ENCODE measurements around the gene IL17RB.
A peak's percentile ranks its signal among the peaks of the same experiment; 100 is the strongest.

Gene IL17RB

DNA sequence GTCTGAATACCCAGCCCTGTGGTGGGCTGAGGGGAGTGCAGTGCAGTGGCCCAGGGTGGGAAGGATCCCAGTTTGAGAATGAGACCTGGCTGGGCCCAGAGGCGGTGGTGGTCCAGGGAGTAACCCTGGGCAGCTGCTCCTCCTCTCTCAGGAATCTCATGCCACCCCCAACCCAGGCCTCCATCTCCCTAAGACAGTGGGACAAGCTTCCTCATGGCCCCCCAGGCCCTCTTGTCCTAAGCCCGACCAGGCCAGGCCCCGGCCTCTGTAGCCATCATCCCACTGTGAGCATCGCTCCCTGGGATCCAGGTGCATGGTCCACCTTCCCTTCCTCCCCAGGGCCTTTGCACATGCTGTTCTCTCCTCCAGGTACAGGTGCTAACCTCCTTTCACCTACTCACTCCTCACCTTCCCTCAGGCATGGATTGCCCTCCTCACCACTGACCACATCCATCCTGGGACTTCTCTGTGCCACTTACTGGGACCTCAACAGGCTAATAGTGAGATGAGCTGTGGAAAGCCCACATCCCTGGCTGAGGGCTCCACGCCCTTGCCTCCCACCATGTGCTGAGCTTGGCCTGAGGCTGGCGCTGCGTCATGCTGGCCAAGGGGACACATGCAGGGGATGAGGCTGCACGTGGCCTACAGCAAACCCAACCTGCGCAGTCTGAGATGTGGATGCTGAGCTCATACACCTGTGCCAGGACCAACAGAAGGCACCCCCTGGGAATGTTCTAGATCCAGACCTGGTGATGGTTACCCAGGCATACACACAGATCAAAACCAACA, 10.1 kb upstream of the IL17RB start:
- no peaks in the 10 kb centered on the region for H3K9me3 ChIP-seq (ENCODE audit: control insufficient read depth in 1 of 2, low read length in 2 of 2)
- no peak overlapping the region for H3K27ac ChIP-seq (ENCODE audit: low read length)
- no peak overlapping the region for H3K4me3 ChIP-seq (ENCODE audit: low read depth in 1 of 2, low read length in 2 of 2)
- no peaks in the 10 kb centered on the region for H3K4me1 ChIP-seq (ENCODE audit: control insufficient read depth in 1 of 2, insufficient read depth in 2 of 2, low read length in 2 of 2)
- no peaks in the 10 kb centered on the region for H3K27me3 ChIP-seq (ENCODE audit: low read depth, low read length)
- no peaks in the 10 kb centered on the region for H3K36me3 ChIP-seq (ENCODE audit: control insufficient read depth in 1 of 2, insufficient read depth in 2 of 2, low read length in 2 of 2)

DNA sequence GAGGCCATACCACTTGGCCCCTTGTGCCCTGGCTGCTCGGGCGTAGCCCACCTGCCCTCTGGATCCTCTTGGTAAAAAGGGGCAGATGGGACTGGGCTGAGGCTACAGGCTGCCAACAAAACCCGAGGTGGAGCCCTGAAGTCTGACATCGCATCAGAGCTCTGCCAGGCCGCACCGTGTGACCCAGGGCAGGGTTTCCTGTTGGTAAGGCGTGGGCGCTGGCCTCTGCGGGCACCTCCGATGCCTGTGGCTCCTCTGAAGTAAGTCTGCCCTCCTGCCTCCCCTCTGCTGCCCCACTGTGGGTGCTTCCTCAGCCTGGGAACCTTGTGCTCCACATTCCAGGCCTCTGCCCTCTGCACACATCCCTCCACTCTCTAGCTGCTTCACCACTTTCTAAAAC, 9.0 kb upstream of the IL17RB start:
- H3K27me3 ChIP-seq (ENCODE audit: low read depth, low read length) = no peaks in the 10 kb centered on the region
- no peak overlapping the region for H3K4me3 ChIP-seq (ENCODE audit: low read depth in 1 of 2, low read length in 2 of 2)
- H3K36me3 ChIP-seq (ENCODE audit: control insufficient read depth in 1 of 2, insufficient read depth in 2 of 2, low read length in 2 of 2) = no peaks in the 10 kb centered on the region
- H3K9me3 ChIP-seq (ENCODE audit: control insufficient read depth in 1 of 2, low read length in 2 of 2) = no peaks in the 10 kb centered on the region
- no peaks in the 10 kb centered on the region for H3K4me1 ChIP-seq (ENCODE audit: control insufficient read depth in 1 of 2, insufficient read depth in 2 of 2, low read length in 2 of 2)
- no peak overlapping the region for H3K27ac ChIP-seq (ENCODE audit: low read length)

DNA sequence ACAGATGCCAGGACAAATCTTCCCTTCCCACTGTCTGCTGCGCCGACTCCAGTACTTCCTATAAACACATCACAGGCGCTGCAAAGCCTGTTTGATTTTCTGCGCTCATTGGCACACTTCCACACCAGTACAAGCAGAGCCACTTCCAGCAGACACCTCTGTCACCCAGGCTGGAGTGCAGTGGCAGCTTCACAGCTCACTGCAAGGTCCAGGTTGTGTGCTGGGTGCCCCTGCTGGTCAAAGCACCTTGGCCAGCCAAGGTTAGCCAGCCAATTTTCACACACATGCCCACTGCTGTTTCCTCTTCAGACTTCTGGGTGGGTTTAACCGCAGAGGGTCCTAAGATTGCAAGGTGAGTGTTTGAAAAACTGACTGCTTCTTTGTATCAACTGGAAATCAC, 5.1 kb upstream of the IL17RB start:
- Histone ChIP-seq H3K4me1 (ENCODE audit: control insufficient read depth in 1 of 2, insufficient read depth in 2 of 2, low read length in 2 of 2) (no peaks in the 10 kb centered on the region), H3K36me3 (ENCODE audit: control insufficient read depth in 1 of 2, insufficient read depth in 2 of 2, low read length in 2 of 2) (no peaks in the 10 kb centered on the region), H3K9me3 (ENCODE audit: control insufficient read depth in 1 of 2, low read length in 2 of 2) (no peaks in the 10 kb centered on the region), H3K27me3 (ENCODE audit: low read depth, low read length) (no peaks in the 10 kb centered on the region), H3K4me3 (ENCODE audit: low read depth in 1 of 2, low read length in 2 of 2) (no peak overlapping the region), H3K27ac (ENCODE audit: low read length) (no peak overlapping the region)

DNA sequence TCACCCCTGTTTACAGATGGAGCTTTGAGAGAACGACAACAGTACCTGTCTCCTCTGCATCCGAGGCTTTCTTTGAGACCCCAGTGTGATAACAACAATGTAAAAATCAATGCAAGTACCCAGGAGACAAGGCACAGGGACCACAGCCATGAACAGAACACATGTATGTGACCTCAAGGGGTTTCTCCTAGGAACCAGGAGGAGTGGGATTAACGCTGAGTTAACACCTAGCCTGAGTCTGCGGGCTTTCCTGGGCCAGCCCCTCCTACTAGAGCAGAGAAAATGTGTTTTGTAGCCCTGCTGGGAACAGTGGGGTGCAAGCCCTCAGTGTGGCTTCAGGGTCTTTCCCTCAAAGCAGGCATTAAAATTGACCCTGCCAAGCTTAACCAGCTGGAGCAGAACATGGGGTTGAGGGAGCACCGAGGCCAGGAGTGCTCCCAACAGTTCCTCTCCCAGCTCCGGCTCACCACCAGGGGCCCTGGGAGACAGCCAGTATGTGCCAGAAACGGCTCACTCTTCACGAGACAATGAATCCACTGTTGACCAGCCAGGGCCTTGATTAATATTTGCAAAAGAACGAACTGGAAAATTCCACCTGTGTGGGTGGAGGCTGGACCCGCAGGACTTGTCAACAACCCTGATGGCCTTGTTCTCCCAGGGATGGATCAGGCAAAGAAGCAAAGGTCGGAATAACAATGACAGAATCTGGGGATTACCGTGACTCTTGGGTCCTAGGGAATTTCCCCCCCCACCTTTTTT, 3.8 kb upstream of the IL17RB start:
- Histone ChIP-seq H3K4me1 (ENCODE audit: control insufficient read depth in 1 of 2, insufficient read depth in 2 of 2, low read length in 2 of 2) (peaks cover 0 to 4% of the 10 kb centered on the region in 2 donors), H3K36me3 (ENCODE audit: control insufficient read depth in 1 of 2, insufficient read depth in 2 of 2, low read length in 2 of 2) (no peaks in the 10 kb centered on the region), H3K27ac (ENCODE audit: low read length) (no peak overlapping the region), H3K9me3 (ENCODE audit: control insufficient read depth in 1 of 2, low read length in 2 of 2) (no peaks in the 10 kb centered on the region), H3K27me3 (ENCODE audit: low read depth, low read length) (no peaks in the 10 kb centered on the region), H3K4me3 (ENCODE audit: low read depth in 1 of 2, low read length in 2 of 2) (no peak overlapping the region)

DNA sequence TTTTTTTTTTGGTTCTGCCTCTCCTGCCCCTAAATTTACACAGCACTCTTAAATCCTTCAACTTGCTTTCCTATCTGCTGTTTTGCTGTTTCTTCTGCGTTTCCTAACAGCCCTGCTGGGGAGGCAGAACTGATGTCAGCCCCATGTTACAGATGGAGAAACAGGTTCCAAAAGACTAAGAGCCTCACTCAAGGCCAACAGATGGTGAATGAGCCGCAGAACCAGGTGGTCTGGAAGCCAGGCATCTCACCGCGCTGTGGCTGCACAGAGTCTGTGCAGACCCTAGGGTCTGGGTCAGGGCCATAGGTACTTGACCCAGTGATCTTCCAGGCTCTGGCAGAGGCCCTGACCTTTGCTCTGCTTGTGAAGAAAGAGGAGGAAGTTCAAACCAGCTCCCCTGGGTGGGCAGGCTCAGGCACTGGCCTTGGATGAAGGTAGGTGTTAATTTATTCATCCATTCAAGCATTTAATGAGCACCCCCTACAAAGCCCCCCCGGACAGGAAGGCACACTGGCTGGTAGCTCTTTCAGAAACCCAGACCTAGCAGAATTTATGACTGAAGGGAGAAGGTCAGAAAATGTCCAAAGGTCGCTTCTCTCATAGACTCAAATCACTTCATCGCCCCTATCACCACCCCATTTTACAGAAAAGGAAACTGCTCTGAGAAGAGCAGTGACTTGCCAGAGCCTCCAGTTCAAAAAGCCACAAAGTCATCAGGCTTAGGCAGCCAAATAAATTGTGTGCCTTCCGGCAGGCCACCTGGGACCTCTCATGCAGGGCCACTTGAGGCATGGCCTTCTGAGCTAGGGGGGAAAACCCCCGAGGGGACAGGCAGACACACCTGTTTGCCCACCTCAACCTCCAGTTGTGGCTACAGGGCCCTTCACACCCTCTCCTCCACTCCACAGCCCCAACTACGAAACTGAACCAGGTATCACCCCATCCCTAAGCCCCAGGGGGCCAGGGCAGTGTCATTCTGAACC, 2.9 kb upstream of the IL17RB start:
- Histone ChIP-seq H3K27me3 (ENCODE audit: low read depth, low read length) (no peaks in the 10 kb centered on the region), H3K4me1 (ENCODE audit: control insufficient read depth in 1 of 2, insufficient read depth in 2 of 2, low read length in 2 of 2) (peaks cover 0 to 4% of the 10 kb centered on the region in 2 donors), H3K9me3 (ENCODE audit: control insufficient read depth in 1 of 2, low read length in 2 of 2) (no peaks in the 10 kb centered on the region), H3K36me3 (ENCODE audit: control insufficient read depth in 1 of 2, insufficient read depth in 2 of 2, low read length in 2 of 2) (no peaks in the 10 kb centered on the region), H3K27ac (ENCODE audit: low read length) (peak overlapping the region; percentile 67), H3K4me3 (ENCODE audit: low read depth in 1 of 2, low read length in 2 of 2) (no peak overlapping the region)

DNA sequence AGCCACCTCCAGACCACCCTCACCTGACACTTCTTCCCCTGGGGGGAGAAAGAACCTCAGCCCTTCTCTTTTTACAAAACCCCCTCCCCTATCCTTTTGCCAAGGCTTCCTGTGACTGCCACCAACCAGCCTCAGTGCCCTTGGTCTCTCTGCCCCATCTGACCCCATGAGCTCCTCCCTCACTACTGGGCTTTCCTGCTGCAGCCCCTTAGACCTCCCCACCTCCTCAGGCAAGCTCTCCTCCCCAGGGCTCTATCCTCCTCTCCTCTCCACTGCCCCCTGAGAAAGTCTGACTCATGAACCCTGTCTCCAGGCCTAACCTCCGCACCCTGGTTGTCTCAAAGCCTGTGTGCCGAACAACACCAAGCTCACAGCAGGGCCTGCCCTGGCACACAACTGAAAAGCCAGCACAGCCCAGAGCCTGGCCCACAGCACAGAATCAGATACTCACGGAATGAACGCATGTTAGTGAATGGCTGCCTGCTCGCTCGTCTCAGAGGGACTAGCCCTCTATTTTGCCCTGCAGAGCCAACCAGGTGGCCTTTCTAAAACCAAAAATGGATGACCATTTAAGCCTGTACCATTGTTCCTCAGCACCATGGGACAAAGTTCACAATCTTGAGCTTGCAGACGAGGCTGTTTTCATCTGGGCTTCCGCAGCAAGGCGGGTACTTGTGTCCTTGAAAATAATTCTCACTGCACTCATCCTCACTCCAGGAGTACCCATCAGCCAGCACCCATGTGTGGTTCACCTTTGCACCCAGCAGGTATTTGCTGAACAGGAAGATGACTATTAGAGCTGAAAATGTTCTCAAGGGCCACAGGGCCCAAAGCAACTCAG, 1.9 kb upstream of the IL17RB start:
- H3K9me3 ChIP-seq (ENCODE audit: control insufficient read depth in 1 of 2, low read length in 2 of 2) = no peaks in the 10 kb centered on the region
- no peak overlapping the region for H3K4me3 ChIP-seq (ENCODE audit: low read depth in 1 of 2, low read length in 2 of 2)
- H3K27me3 ChIP-seq (ENCODE audit: low read depth, low read length) = no peaks in the 10 kb centered on the region
- no peaks in the 10 kb centered on the region for H3K36me3 ChIP-seq (ENCODE audit: control insufficient read depth in 1 of 2, insufficient read depth in 2 of 2, low read length in 2 of 2)
- H3K4me1 ChIP-seq (ENCODE audit: control insufficient read depth in 1 of 2, insufficient read depth in 2 of 2, low read length in 2 of 2) = peaks cover 0 to 4% of the 10 kb centered on the region in 2 donors
- peak overlapping the region; percentile 18 for H3K27ac ChIP-seq (ENCODE audit: low read length)

DNA sequence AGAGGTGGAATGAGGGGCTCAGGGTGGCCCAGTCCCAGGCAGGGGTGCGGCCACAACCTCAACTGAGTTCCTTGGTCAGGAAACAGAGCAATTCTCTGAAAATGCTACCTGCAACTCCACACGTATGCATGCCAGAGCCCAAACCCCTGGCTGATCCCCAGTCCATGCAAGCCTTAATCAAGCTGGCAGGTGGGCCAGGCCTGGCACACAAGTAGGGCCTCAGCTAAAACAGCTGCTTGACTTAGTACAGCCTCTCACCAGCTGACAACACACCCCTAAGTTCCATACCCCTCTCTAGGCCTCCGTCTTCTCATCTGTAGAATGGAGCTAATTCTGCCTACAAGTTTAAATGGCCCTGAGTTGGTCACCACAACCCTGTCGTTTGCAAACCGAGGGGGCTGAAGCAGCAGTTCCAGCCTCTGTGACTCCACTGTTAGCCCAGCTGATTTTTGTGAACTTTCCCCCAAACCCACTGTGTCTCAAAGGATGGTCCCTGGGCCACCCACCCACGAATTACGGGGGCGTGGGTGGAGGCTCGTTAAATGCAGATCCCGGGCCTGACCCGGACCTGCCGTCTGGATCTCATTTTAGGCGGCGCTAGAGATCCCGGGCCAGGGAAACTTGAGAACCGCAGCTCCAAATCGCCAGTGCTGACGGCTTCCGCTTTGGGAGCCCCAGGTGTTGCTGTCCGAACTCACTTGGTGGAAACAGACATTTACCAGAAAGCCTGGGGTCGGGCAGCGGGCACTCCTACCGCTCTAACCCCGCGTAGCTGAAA, 1.1 kb upstream of the IL17RB start:
- Histone ChIP-seq H3K9me3 (ENCODE audit: control insufficient read depth in 1 of 2, low read length in 2 of 2) (no peaks in the 10 kb centered on the region), H3K27ac (ENCODE audit: low read length) (peak overlapping the region; percentile 18), H3K4me3 (ENCODE audit: low read depth in 1 of 2, low read length in 2 of 2) (peak overlapping the region; percentile 64 to 76), H3K27me3 (ENCODE audit: low read depth, low read length) (no peaks in the 10 kb centered on the region), H3K36me3 (ENCODE audit: control insufficient read depth in 1 of 2, insufficient read depth in 2 of 2, low read length in 2 of 2) (no peaks in the 10 kb centered on the region), H3K4me1 (ENCODE audit: control insufficient read depth in 1 of 2, insufficient read depth in 2 of 2, low read length in 2 of 2) (peaks cover 0 to 4% of the 10 kb centered on the region in 2 donors)

DNA sequence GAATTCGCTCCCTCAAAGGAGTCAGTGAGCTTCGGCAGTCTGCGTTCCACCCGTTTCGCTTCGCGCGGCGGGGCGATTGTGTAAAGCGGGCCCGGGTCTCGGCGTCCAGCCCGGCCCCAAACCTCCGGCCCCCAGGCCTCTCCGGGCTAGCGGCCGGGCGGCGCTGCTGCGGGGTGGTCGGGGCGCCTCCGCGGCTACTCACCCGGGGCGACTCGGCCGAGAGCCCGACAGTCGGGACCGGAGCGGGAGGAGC, 561 bp upstream of the IL17RB start:
- Histone ChIP-seq H3K27ac (ENCODE audit: low read length) (peak overlapping the region; percentile 18), H3K36me3 (ENCODE audit: control insufficient read depth in 1 of 2, insufficient read depth in 2 of 2, low read length in 2 of 2) (no peaks in the 10 kb centered on the region), H3K4me1 (ENCODE audit: control insufficient read depth in 1 of 2, insufficient read depth in 2 of 2, low read length in 2 of 2) (peaks cover 0 to 6% of the 10 kb centered on the region in 2 donors), H3K4me3 (ENCODE audit: low read depth in 1 of 2, low read length in 2 of 2) (peak overlapping the region; percentile 64 to 76), H3K9me3 (ENCODE audit: control insufficient read depth in 1 of 2, low read length in 2 of 2) (no peaks in the 10 kb centered on the region), H3K27me3 (ENCODE audit: low read depth, low read length) (no peaks in the 10 kb centered on the region)

DNA sequence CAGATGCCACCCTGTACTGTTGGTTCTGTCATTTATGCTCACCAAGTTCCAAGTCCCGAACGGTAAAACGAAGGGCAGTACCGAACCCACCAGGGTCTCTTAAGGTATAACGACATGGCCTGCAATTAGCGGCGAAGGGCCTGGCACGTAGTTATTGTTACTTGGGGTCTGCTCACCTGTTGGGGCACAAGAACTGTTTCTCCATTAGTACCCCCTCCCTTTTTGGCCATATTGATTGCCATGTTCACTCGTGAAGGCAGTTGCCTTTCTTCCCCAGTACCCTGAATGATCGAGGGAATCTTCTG, 435 bp downstream of the IL17RB start:
- H3K27me3 ChIP-seq (ENCODE audit: low read depth, low read length) = no peaks in the 10 kb centered on the region
- H3K4me3 ChIP-seq (ENCODE audit: low read depth in 1 of 2, low read length in 2 of 2) = peak overlapping the region; percentile 64 to 76
- H3K4me1 ChIP-seq (ENCODE audit: control insufficient read depth in 1 of 2, insufficient read depth in 2 of 2, low read length in 2 of 2) = peaks cover 0 to 11% of the 10 kb centered on the region in 2 donors
- H3K9me3 ChIP-seq (ENCODE audit: control insufficient read depth in 1 of 2, low read length in 2 of 2) = no peaks in the 10 kb centered on the region
- H3K36me3 ChIP-seq (ENCODE audit: control insufficient read depth in 1 of 2, insufficient read depth in 2 of 2, low read length in 2 of 2) = no peaks in the 10 kb centered on the region
- H3K27ac ChIP-seq (ENCODE audit: low read length) = no peak overlapping the region

DNA sequence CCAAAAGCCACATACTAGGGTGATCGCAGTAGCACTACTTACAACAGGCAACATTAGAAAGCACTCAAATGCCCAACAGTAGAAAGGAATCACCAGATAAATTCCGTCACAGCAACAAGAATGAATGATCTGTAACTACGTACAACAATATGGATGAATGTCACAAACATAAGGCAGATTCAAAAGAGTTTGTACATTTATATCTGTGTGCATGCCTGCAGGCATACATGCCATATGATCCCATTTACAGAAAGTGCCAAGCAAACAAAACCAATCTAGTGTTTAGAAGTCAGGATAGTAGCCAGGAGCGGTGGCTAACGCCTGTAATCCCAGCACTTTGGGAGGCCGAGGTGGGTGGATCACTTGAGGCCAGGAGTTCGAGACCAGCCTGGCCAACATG, 3.5 kb downstream of the IL17RB start:
- H3K27me3 ChIP-seq (ENCODE audit: low read depth, low read length) = no peaks in the 10 kb centered on the region
- H3K4me3 ChIP-seq (ENCODE audit: low read depth in 1 of 2, low read length in 2 of 2) = no peak overlapping the region

More for the DNA sequence above, 3.5 kb downstream of the IL17RB start:
- H3K9me3 ChIP-seq (ENCODE audit: control insufficient read depth in 1 of 2, low read length in 2 of 2) = no peaks in the 10 kb centered on the region
- H3K4me1 ChIP-seq (ENCODE audit: control insufficient read depth in 1 of 2, insufficient read depth in 2 of 2, low read length in 2 of 2) = peaks cover 0 to 11% of the 10 kb centered on the region in 2 donors
- no peaks in the 10 kb centered on the region for H3K36me3 ChIP-seq (ENCODE audit: control insufficient read depth in 1 of 2, insufficient read depth in 2 of 2, low read length in 2 of 2)
- no peak overlapping the region for H3K27ac ChIP-seq (ENCODE audit: low read length)

All from muscle layer of duodenum (tissue), 2 donors.